Measurements from ENCODE around the gene SLC8A1.

The SLC8A1 gene

DNA sequence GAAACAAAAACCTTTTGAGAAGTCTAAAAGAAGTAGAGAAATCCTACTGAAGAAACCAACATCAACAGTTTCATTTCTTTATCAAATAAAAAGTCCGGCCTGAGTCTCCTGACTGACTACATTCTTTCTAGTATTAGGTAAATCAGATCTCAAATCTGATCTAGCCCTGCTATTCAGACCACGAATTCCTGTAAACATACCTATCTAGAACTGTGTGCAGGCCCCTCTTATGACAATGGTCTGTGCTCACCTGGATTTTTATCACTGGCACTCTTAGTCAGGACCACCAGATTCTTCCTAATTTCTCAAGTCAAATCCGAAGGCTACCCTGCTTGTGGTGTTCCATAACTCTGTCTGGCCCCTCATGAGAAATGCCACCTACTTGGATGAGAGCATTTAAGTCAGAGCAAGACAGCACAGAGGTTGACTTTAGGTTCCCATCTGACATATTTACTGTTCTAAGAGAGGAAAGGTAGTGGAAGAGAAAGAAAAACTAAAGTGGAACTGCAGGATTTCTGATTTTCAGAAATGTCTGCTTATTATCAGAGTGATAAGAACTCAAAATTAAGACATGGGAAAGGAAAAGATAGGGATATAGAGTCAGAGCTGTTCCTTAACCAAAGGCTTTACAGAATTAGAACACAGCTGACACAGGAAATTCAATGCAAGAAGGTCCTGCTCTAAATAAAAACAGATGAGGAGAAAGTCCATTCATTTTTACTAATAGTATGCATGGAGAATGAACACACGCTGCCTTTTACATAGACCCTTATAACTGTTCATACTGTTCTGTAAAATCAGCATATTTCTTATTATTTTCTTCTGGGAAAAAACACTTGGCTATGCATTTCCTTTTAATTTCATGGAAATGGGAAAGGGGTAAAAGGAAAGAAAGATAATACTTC is 56.5 kb downstream of the SLC8A1 start:
- DNase-seq (ENCODE audit: low read depth) = no peak
- H3K4me3 ChIP-seq (ENCODE audit: low read depth, low read length) = no peak overlapping the region
- TF ChIP-seq, protein P1, sequence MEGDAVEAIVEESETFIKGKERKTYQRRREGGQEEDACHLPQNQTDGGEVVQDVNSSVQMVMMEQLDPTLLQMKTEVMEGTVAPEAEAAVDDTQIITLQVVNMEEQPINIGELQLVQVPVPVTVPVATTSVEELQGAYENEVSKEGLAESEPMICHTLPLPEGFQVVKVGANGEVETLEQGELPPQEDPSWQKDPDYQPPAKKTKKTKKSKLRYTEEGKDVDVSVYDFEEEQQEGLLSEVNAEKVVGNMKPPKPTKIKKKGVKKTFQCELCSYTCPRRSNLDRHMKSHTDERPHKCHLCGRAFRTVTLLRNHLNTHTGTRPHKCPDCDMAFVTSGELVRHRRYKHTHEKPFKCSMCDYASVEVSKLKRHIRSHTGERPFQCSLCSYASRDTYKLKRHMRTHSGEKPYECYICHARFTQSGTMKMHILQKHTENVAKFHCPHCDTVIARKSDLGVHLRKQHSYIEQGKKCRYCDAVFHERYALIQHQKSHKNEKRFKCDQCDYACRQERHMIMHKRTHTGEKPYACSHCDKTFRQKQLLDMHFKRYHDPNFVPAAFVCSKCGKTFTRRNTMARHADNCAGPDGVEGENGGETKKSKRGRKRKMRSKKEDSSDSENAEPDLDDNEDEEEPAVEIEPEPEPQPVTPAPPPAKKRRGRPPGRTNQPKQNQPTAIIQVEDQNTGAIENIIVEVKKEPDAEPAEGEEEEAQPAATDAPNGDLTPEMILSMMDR (IDR thresholded peaks at IDR 0.05; ENCODE audit: insufficient read depth, low read depth, low read length, missing control alignments) = no peak

DNA sequence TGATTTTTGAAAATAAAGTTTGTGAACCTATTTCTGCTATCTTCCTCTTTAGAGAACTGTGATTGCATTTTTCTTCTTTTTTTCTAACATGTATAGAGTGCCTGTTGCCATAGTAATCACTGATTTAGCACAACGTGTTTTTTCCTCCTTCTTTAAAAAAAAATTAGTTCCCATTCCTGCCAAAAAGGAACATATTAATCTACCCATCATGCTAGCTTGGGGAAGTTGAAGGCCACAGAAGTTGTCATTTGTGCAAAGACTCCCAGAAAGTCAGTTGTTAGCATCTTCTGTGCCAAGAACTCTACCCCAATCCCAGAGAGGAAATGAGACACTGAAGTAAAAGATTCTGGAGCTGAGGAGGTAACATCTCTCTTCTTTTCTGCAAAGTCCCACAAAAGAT is 57.3 kb downstream of the SLC8A1 start:
- DNase-seq (ENCODE audit: low read depth) = no peak

DNA sequence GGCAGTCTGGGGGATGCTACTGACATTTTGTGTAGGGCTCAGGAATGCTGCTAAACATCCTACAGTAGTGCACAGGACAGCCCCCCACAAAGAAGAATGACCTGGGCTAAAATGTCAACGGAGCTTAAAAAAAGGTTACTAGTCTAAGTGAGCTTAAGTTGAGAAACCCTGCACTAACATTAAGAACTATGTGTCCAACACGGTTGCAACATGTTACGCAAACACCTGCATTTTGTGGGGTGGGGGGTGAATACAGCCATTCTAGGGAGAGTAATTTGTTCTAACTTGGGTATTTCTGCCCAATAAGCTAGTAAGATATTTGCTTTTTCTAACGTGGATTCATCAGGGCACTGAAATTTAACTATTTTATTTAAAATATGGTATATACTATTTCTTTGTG is 57.9 kb downstream of the SLC8A1 start:
- no peak for DNase-seq (ENCODE audit: low read depth)

More for the DNA sequence above, 57.3 kb downstream of the SLC8A1 start:
- no peak overlapping the region for H3K4me3 ChIP-seq (ENCODE audit: low read depth, low read length)
- TF ChIP-seq, protein P1 (IDR thresholded peaks at IDR 0.05; ENCODE audit: insufficient read depth, low read depth, low read length, missing control alignments) = no peak

DNA sequence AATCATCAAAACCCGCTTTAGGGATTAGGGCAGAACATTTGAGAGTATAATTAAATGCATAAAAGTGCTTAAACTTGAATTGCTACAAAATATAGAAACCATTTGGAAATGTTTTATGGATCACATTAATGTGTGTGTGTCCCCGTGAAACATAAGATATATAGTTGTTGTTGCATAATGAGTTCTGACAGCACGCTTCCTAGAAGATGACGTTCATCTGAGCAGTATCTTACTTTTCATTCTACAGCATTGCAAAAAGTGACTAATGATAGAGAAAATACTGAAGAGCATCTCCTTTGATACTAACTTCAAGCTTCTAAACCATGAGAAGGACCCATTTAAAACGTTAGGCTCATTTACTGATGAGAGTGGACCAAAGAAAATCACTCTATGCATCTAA is 63.7 kb downstream of the SLC8A1 start:
- DNase-seq (ENCODE audit: low read depth) = no peak
- no peak overlapping the region for H3K4me3 ChIP-seq (ENCODE audit: low read depth, low read length)
- TF ChIP-seq, protein P1 (IDR thresholded peaks at IDR 0.05; ENCODE audit: insufficient read depth, low read depth, low read length, missing control alignments) = no peak

More for the DNA sequence above, 57.9 kb downstream of the SLC8A1 start:
- TF ChIP-seq, protein P1 (IDR thresholded peaks at IDR 0.05; ENCODE audit: insufficient read depth, low read depth, low read length, missing control alignments) = no peak
- H3K4me3 ChIP-seq (ENCODE audit: low read depth, low read length) = no peak overlapping the region

DNA sequence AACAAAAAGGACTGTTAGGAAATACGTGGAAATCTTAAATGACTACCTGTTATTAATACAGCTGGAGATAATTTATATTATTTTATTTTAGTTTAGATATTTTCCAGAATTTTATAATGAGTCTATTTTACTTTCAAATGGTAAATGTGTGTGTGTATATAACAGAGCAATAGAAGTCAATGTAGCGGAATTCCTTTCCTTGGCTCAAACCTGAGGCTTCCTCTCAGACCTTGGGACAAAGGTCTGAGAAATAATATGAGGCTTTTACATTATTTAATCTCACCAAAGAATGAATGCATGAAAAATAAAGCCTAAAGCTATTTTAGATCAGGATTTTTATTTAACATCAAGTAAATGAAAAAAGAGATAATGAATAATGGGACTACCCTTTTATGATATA is 65.7 kb downstream of the SLC8A1 start:
- TF ChIP-seq, protein P1 (IDR thresholded peaks at IDR 0.05; ENCODE audit: insufficient read depth, low read depth, low read length, missing control alignments) = no peak
- DNase-seq (ENCODE audit: low read depth) = no peak
- no peak overlapping the region for H3K4me3 ChIP-seq (ENCODE audit: low read depth, low read length)

DNA sequence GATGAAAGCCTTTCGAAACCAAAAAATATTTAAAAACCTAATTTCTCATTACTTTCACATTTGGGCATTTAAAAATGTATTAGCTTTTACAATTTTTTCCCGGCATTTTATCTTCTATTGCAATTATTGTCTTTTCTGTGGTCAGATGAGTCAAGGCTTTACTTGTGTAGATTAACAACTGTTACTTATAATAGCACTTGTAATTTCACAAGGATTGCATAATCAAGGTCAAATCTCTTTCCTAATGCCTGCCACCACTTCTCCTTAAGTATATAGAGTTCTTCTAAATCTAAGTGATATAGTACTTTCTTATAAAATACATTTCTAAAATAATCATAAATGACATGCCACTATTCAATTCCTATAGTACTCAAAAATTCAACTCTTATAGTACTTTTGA is 67.2 kb downstream of the SLC8A1 start:
- H3K4me3 ChIP-seq (ENCODE audit: low read depth, low read length) = no peak overlapping the region
- TF ChIP-seq, protein P1 (IDR thresholded peaks at IDR 0.05; ENCODE audit: insufficient read depth, low read depth, low read length, missing control alignments) = no peak

More for the DNA sequence above, 67.2 kb downstream of the SLC8A1 start:
- no peak for DNase-seq (ENCODE audit: low read depth)
